Measurements from ENCODE around the gene ARHGDIG.
"Not testable (repeated sequence)": the region's sequence is repeated elsewhere in the genome, so short reads cannot be mapped to it uniquely, and the experiment has no call there.

ARHGDIG gene

GRCh38 chr16:245105-245504 lies 35.3 kb upstream of the ARHGDIG start:
- H3K4me3 ChIP-seq (ENCODE audit: low read depth, low read length): no peak overlapping the region
- no peak for DNase-seq (ENCODE audit: low read depth)
- no peak for TF ChIP-seq CTCF (conservative IDR thresholded peaks at IDR 0.05; ENCODE audit: low read depth, low read length)

GRCh38 chr16:247027-247426 lies 33.4 kb upstream of the ARHGDIG start:
- TF ChIP-seq CTCF (conservative IDR thresholded peaks at IDR 0.05; ENCODE audit: low read depth, low read length): no peak
- no peak overlapping the region for H3K4me3 ChIP-seq (ENCODE audit: low read depth, low read length)
- no peak for DNase-seq (ENCODE audit: low read depth)

- TF ChIP-seq CTCF (conservative IDR thresholded peaks at IDR 0.05; ENCODE audit: low read depth, low read length): no peak
- no peak overlapping the region for H3K4me3 ChIP-seq (ENCODE audit: low read depth, low read length)
- DNase-seq (ENCODE audit: low read depth): no peak
Measured at GRCh38 chr16:249431-249830, 31.0 kb upstream of the ARHGDIG start.

- peak; percentile 63 for DNase-seq (ENCODE audit: low read depth)
- TF ChIP-seq CTCF (conservative IDR thresholded peaks at IDR 0.05; ENCODE audit: low read depth, low read length): no peak
- H3K4me3 ChIP-seq (ENCODE audit: low read depth, low read length): peak overlapping the region; percentile 19
Measured at GRCh38 chr16:252366-253337, 27.7 kb upstream of the ARHGDIG start.

GRCh38 chr16:253833-254232 lies 26.6 kb upstream of the ARHGDIG start:
- no peak overlapping the region for H3K4me3 ChIP-seq (ENCODE audit: low read depth, low read length)
- DNase-seq (ENCODE audit: low read depth): no peak
- no peak for TF ChIP-seq CTCF (conservative IDR thresholded peaks at IDR 0.05; ENCODE audit: low read depth, low read length)

GRCh38 chr16:254461-254860 lies 25.9 kb upstream of the ARHGDIG start:
- no peak for TF ChIP-seq CTCF (conservative IDR thresholded peaks at IDR 0.05; ENCODE audit: low read depth, low read length)
- H3K4me3 ChIP-seq (ENCODE audit: low read depth, low read length): no peak overlapping the region
- no peak for DNase-seq (ENCODE audit: low read depth)

GRCh38 chr16:255183-255582 lies 25.2 kb upstream of the ARHGDIG start:
- H3K4me3 ChIP-seq (ENCODE audit: low read depth, low read length): no peak overlapping the region
- TF ChIP-seq CTCF (conservative IDR thresholded peaks at IDR 0.05; ENCODE audit: low read depth, low read length): no peak
- DNase-seq (ENCODE audit: low read depth): no peak

GRCh38 chr16:258091-258490 lies 22.3 kb upstream of the ARHGDIG start:
- not testable (repeated sequence) for DNase-seq (ENCODE audit: low read depth); H3K4me3 ChIP-seq (ENCODE audit: low read depth, low read length)
